GM18526 (cell line): Measurements from ENCODE around the gene SPSB3.

Source experiments
- POLR2A ChIP-seq: IDR thresholded peaks from 3 replicates; pipeline ENCODE4 v1.6.1; 2011; ENCODE audit not compliant: insufficient read length; ENCODE audit errors: extremely low read depth

The SPSB3 gene

GRCh38 chr16:1781758-1782407, 488 bp downstream of the SPSB3 start:
- no peak for TF ChIP-seq POLR2A

DNA sequence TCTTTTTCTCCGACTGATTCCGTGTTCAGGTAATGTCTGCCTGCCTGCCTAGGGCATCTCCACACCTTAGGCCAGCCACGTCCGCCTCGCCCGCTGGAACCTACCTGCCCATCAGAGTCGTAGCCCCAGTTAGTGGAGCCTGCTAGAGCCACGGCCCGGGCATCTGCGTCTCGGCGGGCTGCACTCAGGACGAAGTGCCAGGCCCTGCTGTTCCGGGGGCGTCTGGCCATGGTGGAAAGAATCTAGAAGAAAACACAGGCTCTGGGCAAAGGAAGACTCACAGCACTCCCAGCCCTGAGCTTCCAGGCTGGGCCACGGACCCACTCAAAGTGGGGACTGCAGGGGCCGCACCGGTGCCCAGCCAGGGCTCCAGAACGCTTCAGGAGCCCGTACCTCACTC, 1.1 kb downstream of the SPSB3 start:
- no peak for TF ChIP-seq POLR2A

- TF ChIP-seq POLR2A = no peak
These were observed 1.7 kb downstream of the SPSB3 start for GRCh38 chr16:1780677-1781072.

DNA sequence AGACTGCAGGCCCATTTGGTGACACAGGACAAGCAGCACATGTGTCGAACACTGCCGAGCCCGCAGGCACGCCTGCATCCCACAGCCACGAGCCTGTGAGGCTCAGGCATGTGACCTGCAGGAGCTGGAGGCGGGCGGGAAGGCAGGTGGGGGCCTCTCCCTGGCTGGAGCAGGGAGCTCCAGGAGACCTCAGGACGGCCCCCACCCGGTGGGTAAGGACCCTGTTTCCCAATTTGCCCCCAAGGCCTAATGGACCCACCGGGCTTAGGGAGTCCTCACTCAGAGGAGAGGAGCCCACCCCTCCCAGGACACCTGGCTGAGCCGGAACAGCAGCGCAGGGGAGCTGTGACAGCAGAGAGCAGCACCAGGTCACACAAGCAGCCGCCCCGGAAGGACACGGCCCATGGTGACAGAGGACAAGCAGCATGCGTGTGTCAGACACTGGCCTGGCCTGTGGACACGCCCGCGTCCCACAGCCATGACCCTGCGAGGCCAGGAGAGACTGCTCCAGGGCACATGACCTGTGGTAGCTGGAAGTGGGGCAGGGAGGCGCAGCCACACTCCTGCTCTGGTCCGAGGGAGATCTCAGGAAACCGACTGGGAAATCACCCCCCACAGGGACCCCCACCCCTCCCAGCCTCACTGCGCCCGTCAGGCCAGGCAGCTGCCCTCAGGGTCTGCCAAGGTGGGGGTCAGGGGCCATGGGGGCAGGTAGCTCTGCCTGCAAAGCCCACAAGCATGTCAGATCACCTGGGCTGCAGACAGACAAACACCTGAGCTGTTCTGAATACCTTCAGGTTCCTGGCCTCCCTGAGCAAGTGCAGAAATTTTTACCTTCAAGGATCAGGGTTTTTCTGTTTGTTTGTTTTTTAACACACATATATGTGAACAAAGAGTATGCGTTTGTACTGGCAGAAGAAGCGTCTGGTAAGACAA, 2.4 kb downstream of the SPSB3 start:
- no peak for TF ChIP-seq POLR2A

GRCh38 chr16:1779234-1779701, 3.1 kb downstream of the SPSB3 start:
- no peak for TF ChIP-seq POLR2A

DNA sequence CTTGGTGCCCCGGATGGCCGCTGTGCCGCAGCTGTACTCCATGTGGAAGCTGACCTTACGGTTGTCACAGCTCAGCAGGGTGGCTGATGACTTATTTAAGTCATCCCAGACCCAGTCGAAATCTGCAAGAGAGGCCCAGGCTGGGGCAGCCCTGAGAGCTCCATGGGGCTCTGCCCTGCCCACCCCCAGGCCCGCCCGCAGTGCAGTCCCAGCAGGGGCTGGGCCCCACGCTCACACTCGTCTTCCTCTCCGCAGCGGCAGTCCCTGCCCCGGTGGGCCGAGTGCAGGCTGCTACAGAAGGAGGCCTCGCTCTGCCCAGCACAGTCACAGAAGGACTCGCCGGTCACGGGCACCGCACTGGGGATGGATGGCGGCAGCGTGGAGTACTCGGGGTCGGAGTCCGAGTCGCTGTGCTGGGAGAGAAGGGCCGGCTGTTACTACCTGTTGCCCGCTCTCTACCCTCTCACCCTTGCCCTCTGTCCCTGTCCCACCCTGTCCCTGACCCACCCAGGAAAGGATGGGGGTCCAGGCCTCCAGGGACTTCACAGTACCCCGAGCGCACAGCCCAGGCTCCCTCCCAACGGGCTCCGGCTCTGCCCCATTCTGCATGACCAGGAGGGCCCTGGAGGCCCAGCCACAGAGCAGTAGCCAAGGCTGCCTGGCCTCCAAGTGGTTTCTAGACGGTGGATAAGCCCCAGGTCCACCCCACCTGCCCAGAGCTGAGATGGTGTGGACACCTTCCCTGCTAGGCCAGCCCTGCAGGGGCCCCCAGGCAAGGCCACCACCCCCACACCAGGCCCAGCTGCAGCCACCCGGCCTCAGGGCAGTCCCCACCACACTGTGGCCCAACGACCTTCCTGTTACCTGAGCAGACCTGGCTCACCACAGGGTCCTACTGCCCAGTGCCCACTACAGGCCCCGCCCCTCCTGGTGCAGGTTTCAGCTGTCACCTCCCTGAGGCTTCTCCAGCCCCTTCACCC, 3.9 kb downstream of the SPSB3 start:
- no peak for TF ChIP-seq POLR2A

- no peak for TF ChIP-seq POLR2A
These were observed 4.8 kb downstream of the SPSB3 start for GRCh38 chr16:1777375-1778199.

GRCh38 chr16:1776991-1777374, 5.4 kb downstream of the SPSB3 start:
- TF ChIP-seq POLR2A = no peak

- TF ChIP-seq POLR2A = no peak
These were observed 5.8 kb downstream of the SPSB3 start for GRCh38 chr16:1776672-1776955.

- TF ChIP-seq POLR2A = no peak
These were observed 6.3 kb downstream of the SPSB3 start for GRCh38 chr16:1775846-1776671.

DNA sequence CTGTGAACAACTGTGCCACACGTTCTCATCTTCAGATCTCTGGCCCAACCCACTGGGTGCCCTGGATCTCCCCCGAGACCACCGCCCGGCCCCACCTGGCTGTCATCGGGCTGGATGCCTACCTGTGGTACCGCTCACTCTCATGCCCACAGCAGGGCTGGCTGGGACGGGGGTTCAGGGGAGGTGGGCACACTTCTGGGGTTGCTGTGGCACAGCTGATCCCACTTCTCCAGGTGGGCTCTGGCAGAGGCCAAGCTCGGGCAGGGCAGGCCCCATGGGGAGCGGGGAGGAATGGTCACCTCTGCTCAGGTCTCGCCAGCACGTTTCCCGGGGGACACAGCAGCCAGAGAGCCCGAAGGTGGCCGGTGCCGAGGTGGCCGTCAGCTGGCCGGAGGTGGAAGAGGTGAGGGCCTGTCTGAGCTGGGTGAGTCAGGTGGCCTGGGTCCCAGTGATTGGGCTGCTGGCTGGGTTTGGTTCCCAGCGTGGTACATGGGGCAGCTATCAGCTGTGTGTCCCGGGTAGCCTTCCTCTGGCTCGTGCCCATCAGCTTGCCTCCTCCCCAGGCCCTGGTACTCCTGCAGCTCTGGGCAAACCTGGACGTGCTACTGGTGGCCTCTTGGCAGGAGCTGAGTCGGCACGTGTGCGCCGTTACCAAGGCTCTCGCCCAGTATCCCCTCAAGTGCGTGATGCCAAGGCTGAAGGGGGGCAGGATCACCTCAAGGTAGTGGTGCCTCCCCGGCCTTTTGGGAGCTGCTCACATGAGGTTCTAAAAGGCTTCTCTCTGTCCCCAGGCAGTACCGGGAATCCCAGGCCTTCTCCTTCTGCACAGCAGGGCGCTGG, 7.1 kb downstream of the SPSB3 start:
- TF ChIP-seq POLR2A = no peak

- no peak for TF ChIP-seq POLR2A
These were observed 8.0 kb downstream of the SPSB3 start for GRCh38 chr16:1774448-1774780.
